Peyer's patch (tissue), 4 donors: ENCODE measurements around the gene IL17C.

ENCODE experiments used
- POLR2A ChIP-seq, 2 donors: fragments of 450-650 bp; IDR thresholded peaks; one replicate each; pipeline ENCODE4 v1.5.1; 2017; ENCODE audit warnings: antibody characterized with exemption in 2 of 2, mild to moderate bottlenecking in 2 of 2, moderate library complexity in 2 of 2
- TF ChIP-seq, protein P1 (sequence below), 6 experiments: fragments of 450-650 bp in 4 of 6; fragments of 200-600 bp in 2 of 6; sonication (generic) in 1 of 6; IDR thresholded peaks; one replicate each; pipeline ENCODE4 v1.5.1; 2017 to 2019; ENCODE audit warnings: antibody characterized with exemption in 6 of 6, mild to moderate bottlenecking in 3 of 6, moderate library complexity in 1 of 6

DNA sequence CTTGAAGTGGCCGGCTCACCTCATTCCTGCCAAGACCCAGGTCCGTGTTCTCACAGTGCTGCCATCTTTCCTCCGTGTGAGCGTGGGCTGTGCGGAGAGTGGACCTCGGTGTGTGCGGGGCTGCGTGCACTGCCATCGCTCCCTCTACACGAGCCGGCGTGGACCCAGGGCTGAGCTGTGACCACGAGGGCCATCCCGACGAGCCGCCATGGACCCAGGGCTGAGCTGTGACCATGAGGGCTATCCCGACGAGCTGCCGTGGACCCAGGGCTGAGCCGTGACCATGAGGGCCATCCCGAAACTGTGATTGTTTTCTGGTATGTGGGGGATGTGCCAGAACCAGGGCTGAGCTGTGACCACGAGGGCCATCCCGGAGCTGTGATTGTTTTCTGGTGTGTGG lies 33.4 kb downstream of the IL17C start:
- TF ChIP-seq, protein P1, sequence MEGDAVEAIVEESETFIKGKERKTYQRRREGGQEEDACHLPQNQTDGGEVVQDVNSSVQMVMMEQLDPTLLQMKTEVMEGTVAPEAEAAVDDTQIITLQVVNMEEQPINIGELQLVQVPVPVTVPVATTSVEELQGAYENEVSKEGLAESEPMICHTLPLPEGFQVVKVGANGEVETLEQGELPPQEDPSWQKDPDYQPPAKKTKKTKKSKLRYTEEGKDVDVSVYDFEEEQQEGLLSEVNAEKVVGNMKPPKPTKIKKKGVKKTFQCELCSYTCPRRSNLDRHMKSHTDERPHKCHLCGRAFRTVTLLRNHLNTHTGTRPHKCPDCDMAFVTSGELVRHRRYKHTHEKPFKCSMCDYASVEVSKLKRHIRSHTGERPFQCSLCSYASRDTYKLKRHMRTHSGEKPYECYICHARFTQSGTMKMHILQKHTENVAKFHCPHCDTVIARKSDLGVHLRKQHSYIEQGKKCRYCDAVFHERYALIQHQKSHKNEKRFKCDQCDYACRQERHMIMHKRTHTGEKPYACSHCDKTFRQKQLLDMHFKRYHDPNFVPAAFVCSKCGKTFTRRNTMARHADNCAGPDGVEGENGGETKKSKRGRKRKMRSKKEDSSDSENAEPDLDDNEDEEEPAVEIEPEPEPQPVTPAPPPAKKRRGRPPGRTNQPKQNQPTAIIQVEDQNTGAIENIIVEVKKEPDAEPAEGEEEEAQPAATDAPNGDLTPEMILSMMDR (IDR thresholded peaks at IDR 0.05), result no peak
- no peak for TF ChIP-seq POLR2A (IDR thresholded peaks at IDR 0.05)
